SK-N-SH (cell line): ENCODE measurements around the gene RITA1. TPM values are rescaled to one million over a fixed set of nuclear protein-coding genes. Genes with fewer than 3 reads are reported as not detected.
"Not testable (repeated sequence)": the region's sequence is repeated elsewhere in the genome, so short reads cannot be mapped to it uniquely, and the experiment has no call there.

Experiments used
- CTCF ChIA-PET: fragments of 300-600, 350-600 bp; formaldehyde crosslinking; extraction: SDS; loops from one replicate; lab custom pipeline; 2021; lab: Yijun Ruan, JAX
- POLR2A ChIA-PET: fragments of 350-600 bp; sonication (Branson Sonifier 250); formaldehyde crosslinking; extraction: SDS; loops from one replicate; lab custom pipeline; 2020; ENCODE audit warnings: antibody characterized with exemption, inconsistent platforms; lab: Yijun Ruan, JAX
- DNase-seq: peaks from one replicate; pipeline ENCODE4 v3.0.0; 2012
- H2AFZ ChIP-seq: fragments of 200-600 bp; sonication (generic); 2 replicates; pipeline ENCODE4 v1.8.1; 2016; ENCODE audit warnings: antibody characterized with exemption, mild to moderate bottlenecking, low read depth
- H3F3A ChIP-seq: fragments of 200-600 bp; sonication (generic); replicated peaks from 2 replicates; pipeline ENCODE3; 2016; ENCODE audit warnings: antibody characterized with exemption, mild to moderate bottlenecking; ENCODE audit not compliant: insufficient read depth
- H3K27ac ChIP-seq, 2 experiments: fragments of 200-500 bp in 1 of 2; fragments of 200-600 bp in 1 of 2; sonication (Bioruptor generic) in 1 of 2; sonication (generic), shearing (Covaris generic) in 1 of 2; 2 replicates each; pipeline versions ENCODE4 v1.5.1 to v1.6.1; 2014 to 2016; ENCODE audit warnings: low read depth in 2 of 2, inconsistent platforms in 1 of 2, low read length in 1 of 2, mild to moderate bottlenecking in 1 of 2, mixed read lengths in 1 of 2
- H3K27me3 ChIP-seq: fragments of 200-600 bp; sonication (generic), shearing (Covaris generic); 2 replicates; pipeline ENCODE4 v1.6.1; 2016; ENCODE audit warnings: mixed run types; ENCODE audit not compliant: insufficient read depth
- H3K36me3 ChIP-seq, 2 experiments: fragments of 200-500 bp in 1 of 2; fragments of 200-600 bp in 1 of 2; sonication (Bioruptor generic) in 1 of 2; sonication (generic) in 1 of 2; replicated peaks in 1 of 2; 2 replicates each; pipeline versions ENCODE3 to v1.5.1; 2014 to 2016; ENCODE audit warnings: low read length in 1 of 2, mild to moderate bottlenecking in 1 of 2; ENCODE audit not compliant: insufficient read depth in 2 of 2, control insufficient read depth in 1 of 2
- H3K4me1 ChIP-seq, 2 experiments: fragments of 200-500 bp in 1 of 2; fragments of 200-600 bp in 1 of 2; sonication (Bioruptor generic) in 1 of 2; sonication (generic), shearing (Covaris generic) in 1 of 2; 2 replicates each; pipeline versions ENCODE4 v1.5.1 to v1.6.1; 2014 to 2016; ENCODE audit warnings: low read depth in 1 of 2, low read length in 1 of 2, mixed run types in 1 of 2; ENCODE audit not compliant: insufficient read depth in 2 of 2, control insufficient read depth in 1 of 2
- H3K4me2 ChIP-seq: fragments of 200-600 bp; sonication (generic), shearing (Covaris generic); 2 replicates; pipeline ENCODE4 v1.6.1; 2017; ENCODE audit warnings: mixed run types
- H3K4me3 ChIP-seq, 2 experiments: fragments of 200-500 bp in 1 of 2; fragments of 200-600 bp in 1 of 2; sonication (Bioruptor generic) in 1 of 2; sonication (generic), shearing (Covaris generic) in 1 of 2; 2 replicates each; pipeline versions ENCODE4 v1.5.1 to v1.8.1; 2014 to 2016; ENCODE audit warnings: low read depth in 2 of 2, inconsistent platforms in 1 of 2, low read length in 1 of 2, mild to moderate bottlenecking in 1 of 2, mixed read lengths in 1 of 2, moderate library complexity in 1 of 2
- H3K79me2 ChIP-seq: fragments of 200-600 bp; sonication (generic); 2 replicates; pipeline ENCODE4 v1.8.1; 2017; ENCODE audit warnings: mild to moderate bottlenecking; ENCODE audit not compliant: insufficient read depth
- H3K9ac ChIP-seq: fragments of 200-600 bp; sonication (generic); 2 replicates; pipeline ENCODE4 v1.6.1; 2017; ENCODE audit warnings: mixed run types
- H3K9me2 ChIP-seq: fragments of 200-600 bp; sonication (generic); 2 replicates; pipeline ENCODE4 v1.6.1; 2017; ENCODE audit warnings: mixed run types
- H3K9me3 ChIP-seq: fragments of 200-600 bp; sonication (generic); 2 replicates; pipeline ENCODE4 v1.6.1; 2017; ENCODE audit warnings: mixed run types, mild to moderate bottlenecking, moderate library complexity
- H4K20me1 ChIP-seq: fragments of 200-600 bp; sonication (generic); 2 replicates; pipeline ENCODE4 v1.6.1; 2017; ENCODE audit warnings: mild to moderate bottlenecking, mixed run types; ENCODE audit not compliant: insufficient read depth
- ELF1 ChIP-seq: IDR thresholded peaks from 2 replicates; pipeline ENCODE4 v1.4.0; 2012
- EP300 ChIP-seq, 2 experiments: IDR thresholded peaks; 2 replicates each; pipeline versions ENCODE4 v1.4.0 to v1.6.1; 2012; ENCODE audit warnings: borderline replicate concordance in 1 of 2, low read depth in 1 of 2, low read length in 1 of 2
- FOXJ3 ChIP-seq: sonication (generic); formaldehyde crosslinking; IDR thresholded peaks from 2 replicates; pipeline ENCODE4 v1.5.1; 2020; ENCODE audit warnings: mild to moderate bottlenecking, missing genetic modification reagents
- FOXM1 ChIP-seq: IDR thresholded peaks from 2 replicates; pipeline ENCODE4 v1.4.0; 2012; ENCODE audit warnings: low read depth, mild to moderate bottlenecking
- GABPA ChIP-seq: IDR thresholded peaks from 2 replicates; pipeline ENCODE4 v1.4.0; 2012; ENCODE audit warnings: low read depth, mild to moderate bottlenecking
- JUND ChIP-seq: IDR thresholded peaks from 2 replicates; pipeline ENCODE4 v1.4.0; 2012
- MEF2A ChIP-seq: IDR thresholded peaks from 2 replicates; pipeline ENCODE4 v1.4.0; 2012; ENCODE audit warnings: low read depth, borderline replicate concordance
- MXI1 ChIP-seq: IDR thresholded peaks from 2 replicates; pipeline ENCODE4 v1.6.1; 2012; ENCODE audit warnings: mild to moderate bottlenecking, low read depth, low read length, improper control_type of control experiment
- NFIC ChIP-seq: IDR thresholded peaks from 2 replicates; pipeline ENCODE4 v1.4.0; 2012; ENCODE audit warnings: borderline replicate concordance
- NRF1 ChIP-seq: IDR thresholded peaks from 2 replicates; pipeline ENCODE4 v1.6.1; 2012; ENCODE audit warnings: low read depth, mild to moderate bottlenecking, low read length
- RCOR1 ChIP-seq: fragments of 150-350 bp; IDR thresholded peaks from 2 replicates; pipeline ENCODE4 v1.6.1; 2017; ENCODE audit warnings: antibody characterized with exemption, low read length
- RFX5 ChIP-seq: IDR thresholded peaks from 2 replicates; pipeline ENCODE4 v1.6.1; 2012; ENCODE audit warnings: mild to moderate bottlenecking, improper control_type of control experiment, low read length
- SMC3 ChIP-seq: IDR thresholded peaks from 2 replicates; pipeline ENCODE4 v1.6.1; 2012; ENCODE audit warnings: low read depth, low read length, improper control_type of control experiment
- YY1 ChIP-seq: IDR thresholded peaks from 2 replicates; pipeline ENCODE4 v1.4.0; 2012; ENCODE audit warnings: low read depth, mild to moderate bottlenecking
- WGBS: methylation state at CpG from one replicate; pipeline ENCODE4 v1.1.6; 2017; ENCODE audit warnings: low lambda C conversion rate; 5-methylcytosine and 5-hydroxymethylcytosine counted together
- polyA plus RNA-seq, 3 experiments: library from polyadenylated mRNA; depleted of rRNA; stranded (reverse); fragments of >200 nt; gene quantifications; 2 replicates each; pipeline ENCODE4 v1.2.3, GENCODE V29; 2012
- TF ChIP-seq, protein P1 (sequence below): fragments of 150-350 bp; IDR thresholded peaks from 2 replicates; pipeline ENCODE4 v1.6.1; 2017; ENCODE audit warnings: antibody characterized with exemption, low read length, low read depth, borderline replicate concordance
- TF ChIP-seq, protein P2 (sequence below): IDR thresholded peaks from 2 replicates; pipeline ENCODE4 v1.6.1; 2012; ENCODE audit warnings: mild to moderate bottlenecking, low read depth, low read length, moderate library complexity

The RITA1 gene
- polyA plus RNA-seq, 1 of the 3 experiments (the other 2 are of a cell fraction), result 21.1 TPM

DNA sequence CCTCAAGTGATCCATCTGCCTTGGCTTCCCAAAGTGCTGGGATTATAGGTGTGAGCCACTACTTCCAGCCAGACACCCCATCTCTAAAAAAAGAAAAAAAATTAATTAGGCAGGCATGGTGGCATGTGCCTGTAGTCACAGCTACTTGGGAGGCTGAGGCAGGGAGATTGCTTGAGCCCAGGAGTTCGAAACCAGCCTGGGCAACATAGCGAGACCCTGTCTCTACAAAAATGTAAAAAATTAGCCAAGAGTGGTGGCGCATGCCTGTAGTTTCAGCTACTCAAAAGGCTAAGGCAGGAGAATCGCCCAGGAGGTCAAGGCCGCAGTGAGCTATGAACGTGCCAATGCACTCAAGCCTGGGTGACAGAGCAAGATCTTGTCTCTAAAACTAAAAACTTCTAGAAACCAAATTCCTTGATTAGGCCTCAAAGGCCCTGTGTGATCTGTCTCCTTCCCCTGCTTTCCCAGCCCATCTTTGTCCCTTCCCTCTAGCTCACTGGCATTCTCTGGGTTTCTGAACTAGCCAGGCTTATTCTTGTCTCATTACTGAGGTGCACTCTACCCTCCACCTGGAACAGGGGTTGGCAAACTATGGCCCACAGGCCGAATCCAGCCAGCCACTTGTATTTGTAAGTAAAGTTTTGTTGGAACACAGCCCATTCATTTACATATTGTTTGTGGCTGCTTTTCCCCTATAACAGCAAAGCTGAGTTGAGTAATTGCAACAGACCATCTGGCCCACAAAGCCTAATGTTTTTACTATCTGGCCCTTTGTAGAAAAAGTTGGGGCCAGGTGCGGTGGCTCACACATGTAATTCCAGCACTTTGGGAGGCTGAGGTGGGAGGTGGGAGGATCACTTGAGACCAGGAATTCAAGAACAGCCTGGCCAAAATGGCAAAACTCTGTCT is 18.6 kb downstream of the RITA1 start:
- 92% methylated on average over 8 of the region's 8 CpGs for WGBS

DNA sequence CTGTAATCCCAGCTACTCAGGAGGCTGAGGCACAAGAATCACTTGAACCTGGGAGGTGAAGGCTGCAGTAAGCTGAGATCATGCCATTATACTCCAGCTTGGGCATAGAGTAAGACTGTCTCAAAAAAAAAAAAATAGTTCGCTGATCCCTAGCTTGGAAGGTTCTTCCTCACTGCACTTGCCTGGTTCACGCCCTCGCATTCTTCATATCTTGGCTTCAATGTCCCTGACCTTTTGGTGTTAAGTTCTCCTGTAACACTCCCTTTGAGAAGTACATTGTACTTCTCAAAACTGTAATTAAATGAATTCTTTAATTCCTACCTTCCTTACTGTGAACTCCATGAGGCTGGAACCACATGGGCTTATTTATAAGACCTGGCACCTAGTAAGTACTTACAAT is 19.3 kb downstream of the RITA1 start:
- H3K9ac ChIP-seq, result no peak overlapping the region
- no peaks in the 10 kb centered on the region for H4K20me1 ChIP-seq
- no peak overlapping the region for H3K27ac ChIP-seq
- CTCF ChIA-PET, result interaction anchor here (0.8 to 3.7 kb wide), 3 partner anchors 154 to 221 kb away, joined by 3 to 14 read pairs (median 6); no protein-coding TSS in a partner anchor
- no peaks in the 10 kb centered on the region for H3K36me3 ChIP-seq
- peaks cover 0 to 10% of the 10 kb centered on the region in 2 experiments; a peak in 1 of 4 replicates for H3K4me1 ChIP-seq
- no peak for DNase-seq
- WGBS, result 90% methylated on average over 3 of the region's 3 CpGs
- no peaks in the 10 kb centered on the region for H3K79me2 ChIP-seq
- TF ChIP-seq NRF1 (no peak), SMC3 (no peak), FOXJ3 (CRISPR knock-in tag) (no peak), EP300 (IDR thresholded peaks at IDR 0.05; ENCODE audit: borderline replicate concordance in 1 of 2, low read depth in 1 of 2, low read length in 1 of 2) (no peak), ELF1 (no peak), JUND (no peak), NFIC (no peak), RFX5 (no peak), MXI1 (no peak), YY1 (no peak), GABPA (no peak), FOXM1 (no peak)
- TF ChIP-seq, protein P1, sequence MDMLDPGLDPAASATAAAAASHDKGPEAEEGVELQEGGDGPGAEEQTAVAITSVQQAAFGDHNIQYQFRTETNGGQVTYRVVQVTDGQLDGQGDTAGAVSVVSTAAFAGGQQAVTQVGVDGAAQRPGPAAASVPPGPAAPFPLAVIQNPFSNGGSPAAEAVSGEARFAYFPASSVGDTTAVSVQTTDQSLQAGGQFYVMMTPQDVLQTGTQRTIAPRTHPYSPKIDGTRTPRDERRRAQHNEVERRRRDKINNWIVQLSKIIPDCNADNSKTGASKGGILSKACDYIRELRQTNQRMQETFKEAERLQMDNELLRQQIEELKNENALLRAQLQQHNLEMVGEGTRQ, result no peak
- TF ChIP-seq, protein P2, sequence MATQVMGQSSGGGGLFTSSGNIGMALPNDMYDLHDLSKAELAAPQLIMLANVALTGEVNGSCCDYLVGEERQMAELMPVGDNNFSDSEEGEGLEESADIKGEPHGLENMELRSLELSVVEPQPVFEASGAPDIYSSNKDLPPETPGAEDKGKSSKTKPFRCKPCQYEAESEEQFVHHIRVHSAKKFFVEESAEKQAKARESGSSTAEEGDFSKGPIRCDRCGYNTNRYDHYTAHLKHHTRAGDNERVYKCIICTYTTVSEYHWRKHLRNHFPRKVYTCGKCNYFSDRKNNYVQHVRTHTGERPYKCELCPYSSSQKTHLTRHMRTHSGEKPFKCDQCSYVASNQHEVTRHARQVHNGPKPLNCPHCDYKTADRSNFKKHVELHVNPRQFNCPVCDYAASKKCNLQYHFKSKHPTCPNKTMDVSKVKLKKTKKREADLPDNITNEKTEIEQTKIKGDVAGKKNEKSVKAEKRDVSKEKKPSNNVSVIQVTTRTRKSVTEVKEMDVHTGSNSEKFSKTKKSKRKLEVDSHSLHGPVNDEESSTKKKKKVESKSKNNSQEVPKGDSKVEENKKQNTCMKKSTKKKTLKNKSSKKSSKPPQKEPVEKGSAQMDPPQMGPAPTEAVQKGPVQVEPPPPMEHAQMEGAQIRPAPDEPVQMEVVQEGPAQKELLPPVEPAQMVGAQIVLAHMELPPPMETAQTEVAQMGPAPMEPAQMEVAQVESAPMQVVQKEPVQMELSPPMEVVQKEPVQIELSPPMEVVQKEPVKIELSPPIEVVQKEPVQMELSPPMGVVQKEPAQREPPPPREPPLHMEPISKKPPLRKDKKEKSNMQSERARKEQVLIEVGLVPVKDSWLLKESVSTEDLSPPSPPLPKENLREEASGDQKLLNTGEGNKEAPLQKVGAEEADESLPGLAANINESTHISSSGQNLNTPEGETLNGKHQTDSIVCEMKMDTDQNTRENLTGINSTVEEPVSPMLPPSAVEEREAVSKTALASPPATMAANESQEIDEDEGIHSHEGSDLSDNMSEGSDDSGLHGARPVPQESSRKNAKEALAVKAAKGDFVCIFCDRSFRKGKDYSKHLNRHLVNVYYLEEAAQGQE, result no peak
- no peak overlapping the region for H3K4me2 ChIP-seq
- H3K9me2 ChIP-seq, result no peaks in the 10 kb centered on the region
- no peak overlapping the region for H3K4me3 ChIP-seq
- H3F3A ChIP-seq, result no peaks in the 10 kb centered on the region
- no peaks in the 10 kb centered on the region for H3K27me3 ChIP-seq
- H2AFZ ChIP-seq, result no peak overlapping the region
- no peaks in the 10 kb centered on the region for H3K9me3 ChIP-seq
- POLR2A ChIA-PET, result no interaction called here

More for the DNA sequence above, 18.6 kb downstream of the RITA1 start:
- H3K4me1 ChIP-seq, result peaks cover 0 to 10% of the 10 kb centered on the region in 2 experiments; a peak in 1 of 4 replicates
- H3F3A ChIP-seq, result no peaks in the 10 kb centered on the region
- POLR2A ChIA-PET, result interaction anchor here (0.8 kb wide), 1 partner anchor 55 kb away, joined by 3 read pairs; no protein-coding TSS in a partner anchor
- DNase-seq, result no peak
- no peaks in the 10 kb centered on the region for H3K27me3 ChIP-seq
- no peaks in the 10 kb centered on the region for H3K79me2 ChIP-seq
- no peaks in the 10 kb centered on the region for H3K36me3 ChIP-seq
- no peak overlapping the region for H2AFZ ChIP-seq
- TF ChIP-seq JUND (no peak), MXI1 (no peak), FOXM1 (no peak), RCOR1 (no peak), MEF2A (no peak)
- no peaks in the 10 kb centered on the region for H3K9me3 ChIP-seq
- H4K20me1 ChIP-seq, result no peaks in the 10 kb centered on the region
- H3K4me2 ChIP-seq, result no peak overlapping the region
- no peaks in the 10 kb centered on the region for H3K9me2 ChIP-seq
- no peak overlapping the region for H3K27ac ChIP-seq
- CTCF ChIA-PET, result interaction anchor here (0.7 to 3.7 kb wide), 4 partner anchors 9 to 221 kb away, joined by 3 to 14 read pairs (median 4); no protein-coding TSS in a partner anchor
- no peak overlapping the region for H3K9ac ChIP-seq
- no peak overlapping the region for H3K4me3 ChIP-seq

DNA sequence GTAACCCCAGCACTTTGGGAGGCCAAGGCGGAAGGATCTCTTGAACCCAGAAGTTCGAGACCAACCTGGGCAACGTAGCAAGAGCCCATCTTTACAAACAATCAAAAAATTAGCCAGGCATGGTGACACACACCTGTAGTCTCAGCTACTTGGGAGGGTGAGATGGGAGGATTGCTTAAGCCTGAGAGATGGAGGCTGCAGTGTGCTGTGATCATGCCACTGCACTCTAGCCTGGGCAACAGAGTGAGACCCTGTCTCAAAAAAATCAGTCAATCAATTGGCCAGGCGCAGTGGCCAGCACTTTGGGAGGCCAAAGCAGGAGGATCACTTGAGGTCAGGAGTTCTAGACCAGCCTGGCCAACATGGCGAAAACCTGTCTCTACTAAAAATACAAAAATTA is 21.3 kb downstream of the RITA1 start:
- H3K9me3 ChIP-seq, H3K9ac ChIP-seq, H3F3A ChIP-seq, H3K27me3 ChIP-seq, H3K79me2 ChIP-seq, H2AFZ ChIP-seq, H3K4me1 ChIP-seq, H4K20me1 ChIP-seq, POLR2A ChIA-PET, H3K36me3 ChIP-seq, H3K4me2 ChIP-seq, H3K9me2 ChIP-seq, H3K4me3 ChIP-seq, DNase-seq, H3K27ac ChIP-seq: not testable (repeated sequence)
- 95% methylated on average over 5 of the region's 5 CpGs for WGBS
- CTCF ChIA-PET, result interaction anchor here (0.7 kb wide), 1 partner anchor 12 kb away, joined by 3 read pairs; no protein-coding TSS in a partner anchor
